ENCODE results near the gene NSDHL. TPM values are rescaled to one million over a fixed set of nuclear protein-coding genes. Genes with fewer than 3 reads are reported as not detected.
A peak's percentile ranks its signal among the peaks of the same experiment; 100 is the strongest.
"Not testable (repeated sequence)": the region's sequence is repeated elsewhere in the genome, so short reads cannot be mapped to it uniquely, and the experiment has no call there.

NSDHL gene
- 17.0 TPM for polyA plus RNA-seq (2013, experiment 1 of 2; ENCODE audit: insufficient read length)
- 16.7 TPM for polyA plus RNA-seq (2013, experiment 2 of 2; ENCODE audit: insufficient read length)

- DNase-seq: peak; percentile 95
Measured at GRCh38 chrX:152830312-152831305, at the start of gene NSDHL, which contains the start of gene CETN2. Gene NSDHL (plus strand): TSS chrX:152831063. CDS start chrX:152846325, 15,262 bp downstream. Gene CETN2 (minus strand): TSS chrX:152830757. CDS start chrX:152830710, 47 bp downstream.

GRCh38 chrX:152787062-152787461, 43.8 kb upstream of the NSDHL start:
- DNase-seq: not testable (repeated sequence)

- DNase-seq: no peak
Measured at GRCh38 chrX:152798945-152799344, 31.9 kb upstream of the NSDHL start.

- DNase-seq: no peak
Measured at GRCh38 chrX:152806035-152806434, 24.8 kb upstream of the NSDHL start.

GRCh38 chrX:152810403-152810802, 20.5 kb upstream of the NSDHL start:
- no peak for DNase-seq

- no peak for DNase-seq
Measured at GRCh38 chrX:152813206-152813605, 17.7 kb upstream of the NSDHL start.

GRCh38 chrX:152814048-152814447, 16.8 kb upstream of the NSDHL start:
- no peak for DNase-seq

GRCh38 chrX:152817078-152817764, 13.6 kb upstream of the NSDHL start:
- DNase-seq: peak; percentile 50

- no peak for DNase-seq
Measured at GRCh38 chrX:152818356-152818755, 12.5 kb upstream of the NSDHL start.

- DNase-seq: peak; percentile 40
Measured at GRCh38 chrX:152819266-152819665, 11.6 kb upstream of the NSDHL start.

- DNase-seq: peak; percentile 38
Measured at GRCh38 chrX:152819732-152820131, 11.1 kb upstream of the NSDHL start.

- peak; percentile 20 for DNase-seq
Measured at GRCh38 chrX:152821145-152821765, 9.6 kb upstream of the NSDHL start.

GRCh38 chrX:152822383-152823086, 8.3 kb upstream of the NSDHL start:
- no peak for DNase-seq

- no peak for DNase-seq
Measured at GRCh38 chrX:152823657-152824056, 7.2 kb upstream of the NSDHL start.

GRCh38 chrX:152824841-152825374, 6.0 kb upstream of the NSDHL start:
- no peak for DNase-seq

GRCh38 chrX:152831391-152831790, 528 bp downstream of the NSDHL start:
- DNase-seq: no peak

GRCh38 chrX:152832520-152832919, 1.7 kb downstream of the NSDHL start:
- DNase-seq: no peak

GRCh38 chrX:152833378-152833777, 2.5 kb downstream of the NSDHL start:
- no peak for DNase-seq

- DNase-seq: not testable (repeated sequence)
Measured at GRCh38 chrX:152835470-152835869, 4.6 kb downstream of the NSDHL start.

- DNase-seq: no peak
Measured at GRCh38 chrX:152842772-152843338, 12.0 kb downstream of the NSDHL start.

GRCh38 chrX:152843852-152844251, 13.0 kb downstream of the NSDHL start:
- no peak for DNase-seq

Data from fibroblast of skin of scalp (primary cell).